WI38 (cell line): ENCODE results near the gene DEXI.

ENCODE experiments used
- H3K4me3 ChIP-seq: 2 replicates; pipeline ENCODE4 v1.5.1; 2011; ENCODE audit warnings: low read depth, mild to moderate bottlenecking, control low read depth, low read length
- CTCF ChIP-seq: IDR thresholded peaks from 2 replicates; pipeline ENCODE4 v1.5.1; 2012; ENCODE audit warnings: low read depth, mild to moderate bottlenecking, control low read depth, low read length

DEXI gene

DNA sequence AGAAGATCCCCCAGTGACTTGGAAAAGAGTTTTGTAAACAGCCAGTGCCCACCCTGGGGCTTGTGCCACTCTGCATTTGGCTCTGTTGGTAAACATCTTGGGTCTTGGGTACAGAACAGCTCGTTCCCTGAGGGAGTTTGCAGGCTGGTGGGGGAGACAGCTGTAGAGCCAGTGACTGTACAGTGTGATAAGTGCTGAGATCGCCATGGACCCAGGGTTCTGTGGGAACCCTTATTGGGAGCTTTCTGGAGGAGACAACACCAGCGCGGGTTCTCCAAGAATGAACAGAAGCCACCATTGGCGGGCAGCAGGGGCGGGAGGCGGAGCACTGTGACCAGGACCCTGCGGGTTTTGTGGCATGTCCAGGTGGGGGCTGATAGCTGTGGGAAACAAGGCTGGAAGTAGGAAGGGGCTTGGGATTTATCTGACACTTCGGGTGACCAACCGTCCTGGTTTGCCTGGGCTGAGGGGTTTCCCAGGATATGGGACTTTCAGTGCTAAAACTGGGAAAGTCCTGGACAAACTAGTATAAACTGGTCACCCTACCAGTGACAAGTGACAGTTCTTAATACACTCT lies 5.0 kb upstream of the DEXI start:
- no peak overlapping the region for H3K4me3 ChIP-seq
- TF ChIP-seq CTCF: no peak

GRCh38 chr16:10946308-10946707 lies 4.0 kb upstream of the DEXI start:
- H3K4me3 ChIP-seq: peak overlapping the region; percentile 26; the same call in 1 of the 2 replicates
- TF ChIP-seq CTCF: no peak

GRCh38 chr16:10945065-10945787 lies 3.0 kb upstream of the DEXI start:
- no peak for TF ChIP-seq CTCF
- H3K4me3 ChIP-seq: peak overlapping the region; percentile 88

GRCh38 chr16:10944249-10945064 lies 2.2 kb upstream of the DEXI start, which contains the start of gene CLEC16A:
TSS of gene CLEC16A (plus strand) at chr16:10944564. CDS start at chr16:10944718, 154 bp downstream.
- H3K4me3 ChIP-seq: peak within 1 kb of the TSS; percentile 88
- no peak for TF ChIP-seq CTCF

GRCh38 chr16:10943064-10943353 lies 741 bp upstream of the DEXI start:
- H3K4me3 ChIP-seq: no peak overlapping the region; the same call in 1 of the 2 replicates

DNA sequence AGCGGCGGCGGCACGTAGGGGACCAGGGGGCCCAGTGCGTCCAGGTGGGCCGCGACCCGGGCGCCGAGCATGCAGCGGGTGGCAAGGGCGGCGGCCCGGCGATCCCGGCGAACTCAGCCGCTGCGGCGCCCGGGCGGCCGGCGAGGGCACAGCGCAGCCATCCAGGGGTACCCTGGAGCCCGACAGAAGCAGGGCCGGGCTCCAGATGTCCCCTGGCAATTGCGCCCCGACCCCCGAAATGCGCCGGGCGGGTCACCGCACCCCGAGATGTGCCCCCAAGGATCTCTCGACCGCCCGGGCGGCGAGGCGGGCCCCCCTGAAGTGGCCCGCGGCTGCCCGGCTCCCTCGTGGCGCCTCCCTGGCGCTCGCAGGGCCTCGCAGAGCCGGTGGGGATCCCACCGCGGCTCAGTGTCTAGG lies 325 bp downstream of the DEXI start:
- peak overlapping the region; percentile 82 for H3K4me3 ChIP-seq

More at GRCh38 chr16:10943064-10943353, 741 bp upstream of the DEXI start:
- no peak for TF ChIP-seq CTCF

DNA sequence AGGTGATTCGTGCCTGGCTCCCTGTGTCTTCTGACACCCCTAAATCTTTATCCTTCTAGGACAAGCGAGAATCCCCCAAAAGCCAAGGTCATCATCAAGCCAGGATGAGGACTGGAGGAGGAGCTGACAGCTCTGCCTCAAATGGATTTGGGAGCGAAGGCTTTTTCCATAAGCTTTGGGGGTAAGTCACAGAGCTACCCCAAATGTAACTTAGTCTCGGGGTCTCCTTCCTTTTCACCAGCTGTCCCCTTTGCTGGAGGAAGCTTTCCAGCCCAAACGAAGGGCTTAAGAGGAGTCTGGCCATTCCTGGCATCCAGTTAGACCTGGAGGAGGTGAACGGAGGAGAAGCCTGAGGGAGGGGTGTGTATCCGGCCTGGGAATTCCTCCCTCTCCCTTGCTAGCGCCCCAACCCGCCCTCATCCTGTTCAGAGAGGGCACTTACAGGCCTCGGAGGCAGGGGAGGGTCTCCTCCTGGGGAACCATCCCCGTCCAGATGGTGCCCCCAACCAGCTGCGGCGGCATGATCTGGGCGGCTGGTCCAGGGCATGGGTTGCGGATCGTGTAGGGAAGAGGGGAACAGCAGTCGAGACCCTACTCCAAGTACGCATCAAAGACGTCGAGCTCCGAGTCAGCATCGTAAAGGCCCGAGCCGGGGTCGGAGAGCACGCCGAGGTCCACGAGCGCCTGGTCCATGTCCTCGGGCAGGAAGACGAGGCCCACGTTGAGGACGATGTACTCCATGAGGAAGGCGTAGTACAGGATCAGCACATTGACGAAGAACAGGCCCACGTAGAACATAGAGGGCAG lies 938 bp downstream of the DEXI start:
- TF ChIP-seq CTCF: no peak
- peak overlapping the region; percentile 82 for H3K4me3 ChIP-seq
